GM12878 (cell line): ENCODE data around the gene MPP1. TPM values are rescaled to one million over a fixed set of nuclear protein-coding genes. Genes with fewer than 3 reads are reported as not detected.
A peak's percentile ranks its signal among the peaks of the same experiment; 100 is the strongest.

Source experiments
- HCFC1 ChIP-seq: fragments of 150-350 bp; IDR thresholded peaks from 2 replicates; pipeline ENCODE4 v1.6.1; 2014; ENCODE audit warnings: low read length
- IKZF1 ChIP-seq: fragments of 450-650 bp; conservative IDR thresholded peaks from 2 replicates; pipeline ENCODE4 v1.6.1; 2017; ENCODE audit warnings: antibody characterized with exemption, mild to moderate bottlenecking
- PKNOX1 ChIP-seq: fragments of 450-650 bp; IDR thresholded peaks from 2 replicates; pipeline ENCODE4 v1.6.1; 2016; ENCODE audit warnings: mild to moderate bottlenecking
- SKIL ChIP-seq: fragments of 450-650 bp; IDR thresholded peaks from 2 replicates; pipeline ENCODE4 v1.6.1; 2017; ENCODE audit warnings: mild to moderate bottlenecking, low read depth, inconsistent platforms; ENCODE audit not compliant: poor library complexity, severe bottlenecking
- ZZZ3 ChIP-seq: IDR thresholded peaks from 2 replicates; pipeline ENCODE4 v1.6.1; 2011; ENCODE audit warnings: low read depth; ENCODE audit not compliant: control insufficient read depth, insufficient read length
- polyA plus RNA-seq, 11 experiments: library from polyadenylated mRNA; depleted of rRNA in 4 of 11; unstranded in 6 of 11; stranded (reverse) in 5 of 11; fragments of >200 nt; fragmentation: Nextera tagmentation in 4 of 11; fragmentation: Illumina TruSeq in 1 of 11; extraction: Ambion mirVana in 4 of 11; extraction: Trizol in 1 of 11; gene quantifications; 1 replicate in 1 of 11; 2 replicates in 10 of 11; pipeline versions ENCODE4 v1.2.1 to v1.2.3, GENCODE V29; 2011 to 2016; ENCODE audit warnings: inconsistent platforms in 2 of 11, missing spikeins in 2 of 11, low read depth in 1 of 11
- total RNA-seq, 4 experiments: library from RNA; depleted of rRNA in 3 of 4; stranded (reverse); fragments of >200 nt in 3 of 4; fragmentation: Illumina TruSeq in 1 of 4; extraction: Trizol in 1 of 4; gene quantifications; 2 replicates each; pipeline versions ENCODE4 v1.2.1 to v1.2.3, GENCODE V29; 2013 to 2021
- TF ChIP-seq, protein P1 (sequence below): IDR thresholded peaks from 2 replicates; pipeline ENCODE4 v1.6.1; 2012; ENCODE audit warnings: improper control_type of control experiment, low read depth, low read length; ENCODE audit not compliant: insufficient replicate concordance

MPP1 gene
- total and polyA plus RNA-seq, 10 of the 15 experiments (the other 5 are each of a cell fraction or from before 2014, with no cell fraction given): 1.9 to 20.1 (median 14.8) TPM

- TF ChIP-seq, protein P1, sequence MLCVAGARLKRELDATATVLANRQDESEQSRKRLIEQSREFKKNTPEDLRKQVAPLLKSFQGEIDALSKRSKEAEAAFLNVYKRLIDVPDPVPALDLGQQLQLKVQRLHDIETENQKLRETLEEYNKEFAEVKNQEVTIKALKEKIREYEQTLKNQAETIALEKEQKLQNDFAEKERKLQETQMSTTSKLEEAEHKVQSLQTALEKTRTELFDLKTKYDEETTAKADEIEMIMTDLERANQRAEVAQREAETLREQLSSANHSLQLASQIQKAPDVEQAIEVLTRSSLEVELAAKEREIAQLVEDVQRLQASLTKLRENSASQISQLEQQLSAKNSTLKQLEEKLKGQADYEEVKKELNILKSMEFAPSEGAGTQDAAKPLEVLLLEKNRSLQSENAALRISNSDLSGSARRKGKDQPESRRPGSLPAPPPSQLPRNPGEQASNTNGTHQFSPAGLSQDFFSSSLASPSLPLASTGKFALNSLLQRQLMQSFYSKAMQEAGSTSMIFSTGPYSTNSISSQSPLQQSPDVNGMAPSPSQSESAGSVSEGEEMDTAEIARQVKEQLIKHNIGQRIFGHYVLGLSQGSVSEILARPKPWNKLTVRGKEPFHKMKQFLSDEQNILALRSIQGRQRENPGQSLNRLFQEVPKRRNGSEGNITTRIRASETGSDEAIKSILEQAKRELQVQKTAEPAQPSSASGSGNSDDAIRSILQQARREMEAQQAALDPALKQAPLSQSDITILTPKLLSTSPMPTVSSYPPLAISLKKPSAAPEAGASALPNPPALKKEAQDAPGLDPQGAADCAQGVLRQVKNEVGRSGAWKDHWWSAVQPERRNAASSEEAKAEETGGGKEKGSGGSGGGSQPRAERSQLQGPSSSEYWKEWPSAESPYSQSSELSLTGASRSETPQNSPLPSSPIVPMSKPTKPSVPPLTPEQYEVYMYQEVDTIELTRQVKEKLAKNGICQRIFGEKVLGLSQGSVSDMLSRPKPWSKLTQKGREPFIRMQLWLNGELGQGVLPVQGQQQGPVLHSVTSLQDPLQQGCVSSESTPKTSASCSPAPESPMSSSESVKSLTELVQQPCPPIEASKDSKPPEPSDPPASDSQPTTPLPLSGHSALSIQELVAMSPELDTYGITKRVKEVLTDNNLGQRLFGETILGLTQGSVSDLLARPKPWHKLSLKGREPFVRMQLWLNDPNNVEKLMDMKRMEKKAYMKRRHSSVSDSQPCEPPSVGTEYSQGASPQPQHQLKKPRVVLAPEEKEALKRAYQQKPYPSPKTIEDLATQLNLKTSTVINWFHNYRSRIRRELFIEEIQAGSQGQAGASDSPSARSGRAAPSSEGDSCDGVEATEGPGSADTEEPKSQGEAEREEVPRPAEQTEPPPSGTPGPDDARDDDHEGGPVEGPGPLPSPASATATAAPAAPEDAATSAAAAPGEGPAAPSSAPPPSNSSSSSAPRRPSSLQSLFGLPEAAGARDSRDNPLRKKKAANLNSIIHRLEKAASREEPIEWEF: no peak
- TF ChIP-seq PKNOX1 (peak; percentile 39; the same call in 1 of the 2 replicates), IKZF1 (no peak), HCFC1 (no peak), ZZZ3 (no peak), SKIL (no peak)
- TF ChIP-seq, all 136 proteins: peak for 2
Observed at GRCh38 chrX:154819771-154820341, 14.6 kb upstream of the MPP1 start (continued).
